HL-60/S4 treated with phorbol 12-myristate 13-acetate at 8.2 ng/mL for 4 days and 3 days (cell line): ENCODE measurements around the gene PTPRE.

Source experiments
- in situ Hi-C: fragments of 300-500 bp; cut with MboI; formaldehyde crosslinking; loops from 2 replicates; pipeline ENCODE4 v1.15.0; 2022; ENCODE audit warnings: low sequenced_read_pairs

PTPRE gene

DNA sequence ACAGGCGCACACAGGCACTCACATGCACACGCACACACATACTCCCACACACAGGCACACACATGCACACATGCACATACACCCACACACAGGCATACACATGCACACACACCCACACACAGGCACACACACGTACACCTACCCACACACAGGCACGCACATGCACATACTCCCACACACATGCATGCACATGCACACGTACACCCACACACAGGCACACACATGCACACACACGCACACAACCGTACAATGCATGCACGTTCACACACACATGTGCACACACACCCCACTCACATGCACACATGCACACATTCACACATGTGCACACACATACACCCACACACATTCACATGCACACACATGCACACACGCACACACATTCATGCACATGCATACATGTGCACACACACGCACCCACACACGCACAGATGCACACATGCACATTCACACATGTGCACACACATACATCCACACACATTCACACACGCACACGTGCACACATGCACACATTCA, 160.0 kb downstream of the PTPRE start:
- in situ Hi-C loops: no loop called here

DNA sequence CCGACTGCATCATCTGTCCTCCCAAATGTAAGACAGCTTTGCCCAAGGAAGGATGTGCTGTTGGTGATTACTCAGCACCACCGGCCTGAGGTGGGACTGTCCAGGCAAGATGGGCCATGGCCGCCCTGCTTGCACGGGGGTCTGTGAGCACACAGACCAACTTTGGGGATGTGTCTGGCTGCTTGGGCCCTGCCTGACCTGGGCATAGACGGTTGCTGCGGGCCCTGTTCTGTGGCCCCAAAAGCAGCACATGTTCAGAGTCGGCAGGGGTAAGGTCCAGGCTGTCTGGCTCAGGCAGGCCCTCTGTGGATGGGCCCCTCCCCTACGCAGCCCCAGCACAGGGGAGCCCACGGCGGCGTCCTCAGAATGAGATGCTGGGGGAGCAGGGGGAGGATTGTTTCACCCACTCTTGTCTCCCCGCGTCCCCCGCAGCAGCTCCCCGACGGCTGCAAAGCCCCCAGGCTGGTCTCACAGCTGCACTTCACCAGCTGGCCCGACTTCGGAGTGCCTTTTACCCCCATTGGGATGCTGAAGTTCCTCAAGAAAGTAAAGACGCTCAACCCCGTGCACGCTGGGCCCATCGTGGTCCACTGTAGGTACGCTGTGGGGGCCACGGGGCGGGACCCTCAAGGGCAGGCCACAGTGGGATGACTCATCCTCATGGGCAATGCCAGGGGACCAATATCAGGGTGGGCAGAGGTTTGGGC, 160.9 kb downstream of the PTPRE start:
- in situ Hi-C loops: no loop called here

DNA sequence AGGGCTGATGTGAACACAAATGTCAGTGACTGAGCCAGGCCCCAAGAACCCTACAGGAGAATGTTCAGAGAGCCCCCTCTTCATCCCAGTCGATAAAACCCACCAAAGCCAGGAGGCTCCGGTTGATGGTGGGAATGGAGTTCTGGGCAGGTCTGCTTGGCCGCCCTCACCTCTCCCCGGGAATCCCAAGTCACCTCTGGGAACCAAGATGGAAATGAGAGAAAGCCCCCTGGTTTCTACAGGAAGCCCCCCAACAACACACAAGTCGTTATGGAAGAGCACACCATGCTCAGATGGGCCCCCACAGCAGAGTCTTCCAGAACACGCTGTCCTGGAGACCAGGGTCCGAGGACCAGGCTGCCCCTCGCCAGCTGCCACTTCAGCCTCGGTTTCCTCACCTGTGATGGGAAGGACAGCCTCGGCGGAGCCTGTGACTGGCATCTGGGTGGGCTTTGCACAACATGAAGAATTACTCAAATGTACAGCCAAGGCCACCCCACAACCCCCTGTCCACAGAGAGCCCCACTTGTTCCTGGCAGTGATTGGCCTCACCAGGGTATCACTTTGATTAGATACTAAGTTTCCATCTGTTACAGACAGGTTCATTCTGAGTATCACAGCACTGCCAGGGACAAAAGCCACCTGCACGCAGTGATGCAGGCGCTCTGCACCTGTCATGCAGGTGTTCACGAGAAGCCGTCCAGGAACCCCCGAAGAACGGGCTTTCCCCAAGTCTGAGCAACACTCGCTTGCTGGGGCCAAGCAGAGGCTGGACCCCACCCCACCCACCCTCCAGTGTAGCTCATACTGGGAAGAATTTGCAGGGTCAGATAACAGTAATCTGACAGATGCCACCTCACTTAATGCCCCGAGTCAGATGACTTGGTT, 161.7 kb downstream of the PTPRE start:
- in situ Hi-C loops: no loop called here

DNA sequence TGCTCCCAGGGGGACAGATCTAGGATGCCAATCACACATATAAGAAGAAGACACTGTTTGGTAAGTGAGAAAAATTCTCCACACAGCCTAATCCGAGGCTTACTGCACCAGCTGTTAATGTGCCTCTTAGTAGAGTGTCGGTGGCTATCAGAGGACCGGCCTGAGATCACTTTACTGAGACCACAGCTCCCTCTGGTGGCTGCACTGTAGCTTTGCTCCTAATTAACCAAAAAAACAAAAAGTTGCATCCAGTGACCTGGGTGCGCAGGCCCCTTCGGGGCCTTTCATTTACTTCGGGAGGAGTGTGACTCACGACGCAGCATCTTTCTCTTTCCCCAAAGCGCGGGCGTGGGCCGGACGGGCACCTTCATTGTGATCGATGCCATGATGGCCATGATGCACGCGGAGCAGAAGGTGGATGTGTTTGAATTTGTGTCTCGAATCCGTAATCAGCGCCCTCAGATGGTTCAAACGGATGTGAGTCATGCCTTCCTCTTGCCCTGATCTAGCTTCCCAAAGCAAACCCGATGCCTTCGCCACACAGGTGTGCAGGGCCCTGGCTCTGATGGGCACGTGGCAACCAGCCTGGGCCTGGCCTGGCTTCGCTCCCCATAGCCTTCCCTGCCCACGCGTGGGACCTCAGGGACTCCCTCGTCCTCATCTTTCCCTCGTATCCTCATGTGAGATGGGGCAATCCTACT, 162.6 kb downstream of the PTPRE start:
- in situ Hi-C loops: no loop called here

DNA sequence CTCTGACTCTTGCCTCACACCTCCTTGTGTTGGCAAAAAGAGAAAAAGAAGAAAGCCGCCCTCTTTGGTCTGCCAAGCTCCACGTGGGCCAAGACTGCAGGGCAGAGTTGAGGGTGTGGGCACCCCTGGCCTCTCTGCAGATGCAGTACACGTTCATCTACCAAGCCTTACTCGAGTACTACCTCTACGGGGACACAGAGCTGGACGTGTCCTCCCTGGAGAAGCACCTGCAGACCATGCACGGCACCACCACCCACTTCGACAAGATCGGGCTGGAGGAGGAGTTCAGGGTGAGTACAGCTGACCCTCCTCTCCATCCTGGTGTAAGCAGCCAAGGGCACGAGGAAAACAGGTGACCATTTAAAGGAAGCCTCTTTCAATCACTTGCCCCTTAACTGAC, 163.3 kb downstream of the PTPRE start:
- in situ Hi-C loops: no loop called here

DNA sequence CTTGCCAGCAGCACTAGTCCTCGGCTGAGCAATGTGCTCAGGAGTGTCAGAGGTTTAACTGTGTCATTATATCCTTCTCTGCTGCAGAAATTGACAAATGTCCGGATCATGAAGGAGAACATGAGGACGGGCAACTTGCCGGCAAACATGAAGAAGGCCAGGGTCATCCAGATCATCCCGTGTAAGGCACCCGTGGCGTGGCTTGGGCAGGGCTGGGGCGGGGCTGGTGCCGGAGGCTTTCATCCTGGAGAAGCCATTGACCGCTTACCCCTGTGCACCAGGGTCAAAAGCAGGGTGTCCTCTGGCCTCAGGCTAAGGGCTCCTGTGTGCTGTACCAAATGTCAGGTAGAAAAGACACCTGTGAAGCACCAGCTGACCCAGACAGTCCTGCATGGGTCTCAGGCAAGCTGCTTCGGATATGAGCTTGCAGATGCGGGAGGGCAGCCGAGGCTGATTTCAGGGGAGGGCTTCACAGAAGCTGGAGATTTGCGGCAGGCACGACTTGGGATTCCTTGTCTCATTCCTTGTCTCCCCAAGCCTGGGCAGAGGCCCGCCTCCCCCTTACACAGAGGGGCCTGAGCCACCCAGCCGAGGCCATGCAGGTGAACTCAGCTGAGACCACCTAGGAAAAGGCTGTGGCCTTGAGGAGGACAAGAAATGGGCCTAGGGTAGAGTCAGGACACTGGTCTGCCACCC, 164.0 kb downstream of the PTPRE start:
- in situ Hi-C loops: no loop called here

DNA sequence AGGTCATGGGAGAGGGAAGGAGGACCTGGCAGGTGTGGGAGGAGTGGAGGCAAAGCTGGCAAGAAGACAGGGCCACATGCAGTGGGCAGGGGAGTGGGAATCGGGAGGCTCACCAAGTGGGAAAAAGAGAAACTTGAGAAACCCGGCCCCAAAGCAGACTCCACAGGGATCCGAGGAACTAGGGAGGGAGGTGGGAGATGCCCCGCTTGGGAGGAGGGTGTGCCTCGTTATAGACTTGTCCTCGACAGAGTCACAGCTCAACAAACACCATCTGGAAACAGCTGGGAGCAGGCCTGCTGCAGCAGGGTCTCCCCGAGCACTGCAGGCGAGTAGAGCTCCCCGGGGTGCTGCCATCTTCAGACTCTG, 164.5 kb downstream of the PTPRE start:
- in situ Hi-C loops: no loop called here

DNA sequence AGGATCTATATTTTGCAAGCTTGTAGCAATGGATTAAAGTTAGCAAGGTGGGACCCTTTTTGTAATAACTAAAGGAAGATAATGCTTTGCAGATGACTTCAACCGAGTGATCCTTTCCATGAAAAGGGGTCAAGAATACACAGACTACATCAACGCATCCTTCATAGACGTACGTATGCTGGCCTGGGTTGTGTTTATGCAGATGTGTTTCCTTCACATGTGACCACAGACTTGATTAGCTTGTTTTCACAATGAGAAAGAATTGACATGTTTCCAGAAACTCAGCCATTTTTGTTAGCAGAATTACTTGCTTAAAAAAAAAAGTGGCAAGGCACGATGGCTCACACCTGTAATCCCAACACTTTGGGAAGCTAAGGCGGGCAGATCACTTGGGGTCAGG, 165.1 kb downstream of the PTPRE start:
- in situ Hi-C loops: no loop called here

DNA sequence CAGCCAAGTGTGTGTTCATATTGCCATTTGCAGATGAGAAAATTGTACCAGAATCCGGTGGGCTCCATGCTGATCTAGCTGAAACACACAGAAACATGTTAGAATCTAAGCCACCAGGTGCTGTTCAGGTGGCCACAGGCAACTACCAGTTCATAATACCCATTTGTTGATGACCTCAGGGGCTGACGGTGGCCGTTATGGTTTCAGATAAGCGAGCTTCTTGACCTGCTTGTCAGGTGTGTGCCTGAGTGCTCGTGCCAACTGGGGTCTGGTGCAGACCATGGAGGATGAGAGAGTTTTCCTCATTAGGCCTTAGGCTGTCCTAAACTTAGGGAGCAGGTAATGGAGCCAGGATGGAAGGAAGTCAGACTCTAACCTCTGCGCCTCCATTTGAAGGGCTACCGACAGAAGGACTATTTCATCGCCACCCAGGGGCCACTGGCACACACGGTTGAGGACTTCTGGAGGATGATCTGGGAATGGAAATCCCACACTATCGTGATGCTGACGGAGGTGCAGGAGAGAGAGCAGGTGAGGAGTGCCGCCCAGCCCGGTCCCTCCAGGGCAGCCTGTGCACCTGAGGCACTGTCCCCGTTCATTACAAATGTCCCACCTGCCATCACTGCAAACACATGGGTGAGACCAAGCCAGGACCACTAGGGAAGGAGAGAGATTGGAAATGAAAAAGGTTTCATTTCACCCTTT, 166.2 kb downstream of the PTPRE start:
- in situ Hi-C loops: no loop called here

DNA sequence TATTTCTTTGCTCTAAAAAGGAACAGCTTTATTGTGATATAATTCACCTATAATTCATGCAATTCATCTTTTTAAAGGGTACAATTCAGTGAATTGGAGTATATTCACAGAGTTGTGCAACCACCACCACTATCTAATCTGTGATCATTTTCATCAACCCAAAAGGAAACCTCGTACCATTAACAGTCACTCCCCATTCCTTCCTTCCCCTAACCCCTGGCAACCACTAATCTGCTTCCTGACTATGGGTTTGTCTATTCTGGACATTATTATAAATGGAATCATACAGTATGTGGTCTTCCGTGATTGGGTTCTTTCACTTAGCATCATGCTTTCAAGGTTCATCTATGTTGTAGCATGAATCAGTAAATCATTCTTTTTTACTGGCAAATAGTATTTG, 167.0 kb downstream of the PTPRE start:
- in situ Hi-C loops: no loop called here

DNA sequence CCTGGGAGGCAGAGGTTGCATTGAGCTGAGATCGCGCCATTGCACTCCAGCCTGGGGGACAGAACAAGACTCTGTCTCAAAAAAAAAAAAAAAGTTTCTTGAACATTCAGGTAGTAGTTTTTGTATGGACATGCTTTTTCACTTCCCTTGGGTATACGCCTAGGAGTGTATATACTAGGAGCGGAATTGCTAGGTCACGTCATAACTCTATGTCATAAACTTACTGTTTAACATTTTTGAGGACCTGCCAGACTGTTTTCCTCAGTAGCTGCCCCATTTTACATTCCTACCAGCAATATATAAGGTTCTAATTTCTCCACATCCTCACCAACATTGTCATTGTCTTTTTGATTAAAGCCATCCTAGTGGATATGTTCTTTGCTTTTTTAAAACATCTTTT, 167.7 kb downstream of the PTPRE start:
- in situ Hi-C loops: no loop called here

DNA sequence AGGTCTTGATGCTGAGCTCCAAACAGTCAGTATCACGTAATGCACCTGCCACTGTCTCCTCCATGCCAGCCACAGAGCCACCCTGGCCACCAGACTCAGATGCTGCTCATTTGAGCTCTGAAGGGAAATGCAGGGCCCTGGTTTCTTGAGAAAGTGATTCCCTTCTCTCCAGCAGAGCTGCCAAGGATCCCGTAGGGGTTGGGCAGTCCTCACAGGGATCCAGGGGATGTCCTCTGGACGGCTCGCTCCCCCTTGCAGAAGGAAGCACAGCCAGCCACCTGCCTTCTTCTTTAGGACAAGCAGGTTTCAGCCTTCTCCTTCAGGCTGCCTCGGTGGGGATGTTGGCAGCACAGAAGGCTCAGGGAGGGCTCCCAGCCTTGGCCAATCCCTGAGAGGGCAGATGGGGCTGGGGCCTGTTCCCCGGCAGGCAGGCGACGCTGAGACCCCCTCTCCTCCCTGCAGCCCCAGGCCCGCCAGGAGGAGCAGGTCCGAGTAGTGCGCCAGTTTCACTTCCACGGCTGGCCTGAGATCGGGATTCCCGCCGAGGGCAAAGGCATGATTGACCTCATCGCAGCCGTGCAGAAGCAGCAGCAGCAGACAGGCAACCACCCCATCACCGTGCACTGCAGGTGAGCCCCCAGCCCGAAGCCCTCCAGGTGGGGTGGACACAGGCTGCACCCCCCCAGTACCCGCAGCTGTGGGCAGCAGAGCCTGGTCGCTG, 170.4 kb downstream of the PTPRE start:
- in situ Hi-C loops: no loop called here

DNA sequence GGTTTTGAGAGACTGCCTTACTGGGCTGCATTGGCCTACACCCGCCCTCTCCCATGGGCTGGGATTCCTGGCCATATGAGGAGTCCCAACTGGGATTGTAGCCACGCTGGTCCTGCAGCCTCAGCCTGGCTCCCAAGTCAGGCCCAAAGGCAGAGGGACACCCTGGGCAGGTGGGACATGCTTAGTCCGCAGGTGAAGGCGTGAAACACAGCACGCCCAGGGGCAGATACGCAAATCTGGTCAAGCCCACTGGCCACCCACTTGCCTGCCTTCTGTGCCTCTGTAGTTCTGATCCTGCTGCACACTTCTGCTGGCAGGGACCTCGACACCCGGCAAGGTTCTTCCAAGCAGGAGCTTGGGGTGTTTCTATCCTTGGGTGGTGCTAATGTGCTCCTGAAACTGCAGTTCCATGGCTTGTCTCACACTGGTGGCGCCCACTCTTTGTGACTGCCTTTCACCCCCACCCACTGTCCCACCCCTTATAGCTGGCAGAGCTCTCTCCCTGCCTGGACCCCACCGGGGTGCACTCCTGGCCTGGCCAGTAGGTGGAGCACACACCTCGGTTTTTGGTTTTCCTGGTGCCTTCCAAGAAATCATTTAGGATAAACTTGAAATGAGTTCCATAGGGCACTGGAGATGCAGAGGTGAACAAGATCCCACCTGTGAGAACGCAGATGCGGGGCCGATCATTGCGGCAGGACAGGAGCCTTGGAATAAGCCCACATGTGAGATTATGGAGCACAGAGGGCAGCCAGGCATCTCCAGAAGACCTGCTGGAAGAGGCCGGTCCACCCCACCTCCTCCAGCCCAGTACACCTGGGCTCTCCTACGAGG, 171.4 kb downstream of the PTPRE start:
- in situ Hi-C loops: no loop called here

DNA sequence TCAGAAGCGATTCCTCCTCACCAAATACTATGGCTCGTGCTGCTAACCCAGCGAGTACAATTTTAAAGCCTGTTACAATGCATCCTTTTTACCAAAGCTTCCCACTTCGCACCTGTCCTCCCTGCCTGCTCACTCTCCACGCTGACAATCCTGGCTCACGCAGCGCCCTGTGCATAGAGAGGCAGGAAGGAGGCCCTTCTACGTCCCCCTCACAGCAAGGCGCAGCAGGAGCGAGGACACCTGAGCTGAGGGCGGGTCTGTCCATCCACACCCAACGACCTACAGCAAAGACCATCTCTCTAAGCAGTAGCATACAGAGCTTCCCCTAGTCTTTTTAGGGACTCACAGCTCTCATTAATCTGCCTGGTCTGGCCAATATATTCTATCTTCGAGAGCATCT, 173.3 kb downstream of the PTPRE start:
- in situ Hi-C loops: no loop called here

DNA sequence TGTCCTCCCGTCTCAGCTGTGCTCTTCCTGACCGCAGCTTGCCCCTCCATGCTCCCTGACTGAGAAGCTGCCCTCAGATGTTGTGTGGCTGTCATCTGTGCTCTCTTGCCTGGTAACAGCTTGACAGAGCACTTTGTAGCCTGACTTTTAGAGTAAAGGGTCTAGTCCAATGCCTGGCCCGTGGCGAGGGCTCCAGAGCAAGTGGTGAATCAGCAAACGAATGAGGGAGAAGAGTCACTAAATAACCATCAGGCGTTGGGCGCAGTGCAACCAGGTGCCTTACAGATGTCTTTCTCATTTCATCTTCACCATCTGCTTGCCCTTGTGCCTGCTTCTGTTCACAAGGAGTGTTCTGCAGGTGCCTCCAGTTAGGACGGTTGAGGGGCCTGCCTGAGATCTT, 173.7 kb downstream of the PTPRE start:
- in situ Hi-C loops: no loop called here

DNA sequence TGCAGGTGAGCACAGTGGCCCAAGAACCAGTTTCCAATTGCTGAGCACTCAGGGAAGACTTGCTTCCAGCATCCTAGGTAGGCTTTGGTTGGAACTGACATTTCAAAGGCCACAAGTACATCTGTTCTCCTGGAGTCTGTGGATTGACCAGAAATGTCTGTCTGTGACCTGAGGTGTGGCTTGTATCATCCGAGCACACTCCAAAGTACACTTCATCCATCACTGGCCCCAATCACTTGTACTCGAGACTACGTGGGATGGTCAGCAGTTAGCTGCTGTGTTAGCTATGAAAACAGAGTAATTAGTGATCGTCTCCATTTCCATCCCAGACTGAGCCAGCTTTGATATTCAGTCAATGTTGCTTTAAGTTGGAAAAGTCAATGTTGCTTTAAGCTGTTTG, 174.3 kb downstream of the PTPRE start:
- in situ Hi-C loops: no loop called here

DNA sequence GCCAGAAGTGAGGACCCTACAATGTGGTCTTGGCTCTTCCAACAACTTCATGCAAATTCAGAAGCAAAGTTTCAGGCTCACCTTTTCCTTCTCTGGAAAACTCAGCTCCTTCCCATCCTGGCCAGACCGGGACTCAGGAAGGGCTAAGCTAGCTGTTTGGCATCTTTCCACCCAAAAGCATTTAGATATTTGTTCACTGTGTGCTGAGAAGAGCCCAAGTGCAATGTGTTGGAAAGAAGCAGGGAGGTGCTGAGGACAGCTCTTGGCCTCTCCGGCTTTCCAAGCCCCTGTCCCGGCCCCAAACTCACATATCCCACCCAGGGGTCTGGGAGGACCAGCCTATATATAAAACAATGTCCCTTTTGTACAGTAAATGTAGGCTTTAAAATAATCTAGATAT, 174.8 kb downstream of the PTPRE start:
- in situ Hi-C loops: no loop called here

DNA sequence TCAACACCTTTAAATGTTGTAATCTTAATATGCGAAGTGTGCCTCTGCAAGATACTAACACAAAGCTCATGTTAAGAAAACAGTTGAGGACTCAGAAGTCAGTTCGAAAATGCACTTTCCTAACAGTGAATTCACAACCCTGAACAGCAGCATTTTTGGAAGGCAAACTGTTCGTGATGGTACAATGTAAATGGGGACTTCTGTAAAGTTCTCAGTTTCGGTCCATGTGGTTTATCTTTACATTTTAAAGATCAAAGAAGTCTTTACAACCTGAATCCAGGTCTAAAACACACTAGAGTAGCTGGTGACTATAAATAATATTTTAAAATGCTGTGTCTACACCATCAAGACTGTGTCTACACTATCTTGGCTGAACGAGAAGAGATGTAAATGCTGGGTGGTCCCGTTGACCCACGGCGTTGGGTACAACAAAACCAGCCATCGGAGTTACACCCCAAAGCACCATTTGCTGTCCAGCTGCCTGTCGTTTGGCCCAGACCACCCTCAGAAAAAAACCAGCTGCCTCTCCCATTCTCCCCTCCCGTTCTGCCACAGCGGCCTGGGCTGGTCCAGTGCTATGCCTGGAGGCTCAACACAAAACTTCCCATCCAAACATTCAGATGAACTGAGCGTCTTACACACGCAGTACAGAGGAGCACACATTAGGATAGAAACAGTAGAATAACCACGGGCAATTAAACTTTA, 176.4 kb downstream of the PTPRE start:
- in situ Hi-C loops: no loop called here
